Psoas muscle (tissue), 8 donors: ENCODE results near the gene MMP23B. TPM values are rescaled to one million over a fixed set of nuclear protein-coding genes. Genes with fewer than 3 reads are reported as not detected.

Experiments
- ATAC-seq, 4 donors: fragments of 200-7000 bp; cut with Tn5 transposase; one replicate each; pipeline ENCODE4 v1.9.1; 2020; ENCODE audit warnings: moderate library complexity in 3 of 4, mild to moderate bottlenecking in 2 of 4
- DNase-seq, 2 donors: peaks; one replicate each; pipeline ENCODE4 v3.0.0-alpha.2; 2020
- H3K27ac ChIP-seq: fragments of 200-600 bp; one replicate; pipeline ENCODE4 v1.8.0; 2022
- H3K27me3 ChIP-seq, 3 donors: fragments of 200-600 bp in 1 of 3; one replicate each; pipeline versions ENCODE4 v1.6.1 to v1.8.0; 2013 to 2022; ENCODE audit warnings: low read length in 2 of 3, mild to moderate bottlenecking in 2 of 3, moderate library complexity in 1 of 3; ENCODE audit not compliant: insufficient read depth in 3 of 3
- H3K36me3 ChIP-seq, 2 donors: fragments of 200-600 bp in 1 of 2; one replicate each; pipeline versions ENCODE4 v1.6.1 to v1.8.0; 2013 to 2022; ENCODE audit warnings: low read depth in 1 of 2, mild to moderate bottlenecking in 1 of 2, moderate library complexity in 1 of 2; ENCODE audit not compliant: insufficient read depth in 1 of 2
- H3K4me1 ChIP-seq: fragments of 200-600 bp; one replicate; pipeline ENCODE4 v1.8.0; 2022
- H3K4me3 ChIP-seq: fragments of 200-600 bp; one replicate; pipeline ENCODE4 v1.8.0; 2022; ENCODE audit warnings: mild to moderate bottlenecking
- H3K9me3 ChIP-seq: fragments of 200-600 bp; one replicate; pipeline ENCODE4 v1.8.0; 2022
- CTCF ChIP-seq: fragments of 200-600 bp; IDR thresholded peaks from one replicate; pipeline ENCODE4 v1.8.0; 2022; ENCODE audit warnings: antibody characterized with exemption
- whole genome bisulfite sequencing, 3 donors: extraction: QIAGEN DNeasy Blood & Tissue Kit; methylation state at CpG; one replicate each; pipeline versions ENCODE4 v1.1.6 to v1.1.7; 2013; 5-methylcytosine and 5-hydroxymethylcytosine counted together
- intact Hi-C, 2 donors: fragments of 100-400 bp; cut with DNase I; formaldehyde crosslinking; loops; one replicate each; pipeline versions ENCODE4 v1.11.0 to v1.14.2; 2022
- polyA plus RNA-seq, 3 donors: library from polyadenylated mRNA; stranded (reverse); fragments of 200-250 nt; gene quantifications; one replicate each; pipeline ENCODE4 v1.2.3, GENCODE V29; 2013
- total RNA-seq, 4 donors: library from RNA; stranded (reverse); fragmentation: NEBNext Ultra II Directional in 2 of 4; extraction: Animal tissue kit (Norgen Biotek cat#: 25700) in 2 of 4; gene quantifications; one replicate each; pipeline versions ENCODE4 v1.2.1 to v1.2.4, GENCODE V29; 2021 to 2023
- donor health status: healthy with polysubstance abuse.
- donor health status: DM: no; HTN: no; CAD: no; lungs with moderate emphysema.
- donor health status: Bipolar disorder and iron deficiency.
- donor health status: healthy.
- donor health status: DM: yes; HTN: yes; CAD: no.
- donor health status: DM: no; HTN: no; CAD: no.
- donor health status: DM: no; HTN: no; CAD: no.
- donor health status: DM: yes; HTN: yes; CAD: no.

Gene MMP23B
- total and polyA plus RNA-seq, 7 donors = 0.25 to 1.8 (median 0.32) TPM; not detected in 2

DNA sequence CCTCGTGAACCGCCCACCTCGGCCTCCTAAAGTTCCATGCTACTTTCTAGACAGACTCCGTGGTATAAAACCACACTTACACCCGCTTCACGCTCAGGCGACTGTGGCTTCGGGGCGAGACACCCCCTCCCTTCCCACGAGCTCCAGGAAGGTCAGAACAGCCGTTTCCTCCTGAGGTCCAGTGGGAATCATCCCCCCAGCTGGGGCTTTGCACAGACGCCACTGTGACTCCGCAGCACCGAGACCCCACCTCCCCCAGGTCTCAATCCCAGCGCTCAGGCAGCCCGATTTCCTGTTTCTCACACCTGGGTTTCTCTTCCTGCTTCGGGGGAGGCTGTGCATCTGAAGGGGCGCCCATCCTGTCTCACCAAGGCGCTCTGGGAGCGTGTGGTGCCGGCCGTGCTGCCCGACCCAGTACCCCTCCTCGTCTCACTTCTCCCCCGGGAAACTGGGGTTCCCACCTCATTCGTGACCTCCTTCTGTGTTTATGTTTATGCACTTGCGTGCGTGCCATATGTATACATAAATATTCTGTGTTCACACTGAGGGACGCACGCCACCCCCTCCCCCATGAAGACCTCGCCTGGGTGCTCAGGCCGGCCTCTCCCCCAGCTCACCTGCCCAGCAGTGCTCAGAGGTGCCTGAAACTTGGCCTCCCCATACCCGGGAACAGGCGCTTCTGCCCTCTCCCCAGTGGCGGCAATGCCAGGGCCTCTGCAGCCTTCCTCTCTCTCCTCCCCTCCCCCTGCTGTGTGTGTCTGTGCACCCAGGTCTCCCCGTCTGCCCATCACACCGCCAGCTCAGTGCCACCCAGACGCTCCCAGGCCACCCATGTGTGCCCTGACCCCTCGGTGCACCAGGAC is 46.0 kb downstream of the MMP23B start:
- Histone ChIP-seq H3K9me3 (no peaks in the 10 kb centered on the region), H3K27ac (no peak overlapping the region), H3K4me1 (no peaks in the 10 kb centered on the region), H3K4me3 (no peak overlapping the region), H3K27me3 (no peaks in the 10 kb centered on the region), H3K36me3 (peaks cover 0 to 6% of the 10 kb centered on the region in 2 donors)
- no peak for TF ChIP-seq CTCF
- ATAC-seq (peak in 1 of 4 donors; percentile 18), DNase-seq (no peak)
- intact Hi-C loops = no loop called here
- whole genome bisulfite sequencing, 3 donors = 69 to 74% (median 72%) methylated on average over 38 to 39 of the region's 39 CpGs

DNA sequence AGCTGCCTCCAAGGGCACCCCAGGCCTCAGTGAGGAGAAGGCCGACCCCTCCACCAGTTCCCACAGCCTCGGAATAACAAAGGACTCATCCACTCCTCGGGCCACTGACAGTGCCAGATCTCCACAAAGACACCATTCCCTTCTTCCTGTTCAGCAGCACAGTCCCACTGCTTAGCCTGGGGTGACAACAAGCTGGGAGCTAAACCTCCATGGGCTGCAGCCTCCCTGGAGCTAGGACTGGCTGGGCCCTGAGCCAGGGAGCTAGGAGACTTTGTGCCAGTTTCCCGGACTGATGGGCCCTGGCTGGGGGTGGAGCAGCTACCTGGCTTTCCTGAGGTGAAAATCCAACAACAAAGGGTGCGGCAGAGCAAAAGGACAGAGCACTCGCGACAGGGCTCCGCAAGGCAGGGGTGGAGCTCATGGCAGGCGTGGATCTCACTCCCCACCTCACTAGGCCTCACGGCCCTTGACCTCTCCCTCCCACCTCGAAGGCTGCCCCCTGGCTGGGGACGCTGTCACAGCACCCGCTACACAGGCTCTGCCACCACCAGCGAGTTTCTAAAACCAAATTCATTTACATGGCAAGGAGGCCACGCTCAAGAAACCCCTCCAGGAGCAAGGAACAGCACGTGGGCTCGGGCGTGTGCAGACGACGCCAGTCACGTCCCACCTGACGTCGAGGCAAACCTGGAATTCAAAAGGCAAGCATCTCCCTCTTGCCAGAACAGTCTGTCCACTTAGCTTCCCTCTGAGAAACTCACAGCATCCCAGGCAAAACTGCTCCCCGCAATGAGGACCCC is 46.8 kb downstream of the MMP23B start:
- peak in 1 of 2 donors; percentile 34 for DNase-seq
- TF ChIP-seq CTCF = no peak
- peak in 1 of 4 donors; percentile 15 for ATAC-seq
- Histone ChIP-seq H3K4me3 (no peak overlapping the region), H3K27me3 (no peaks in the 10 kb centered on the region), H3K27ac (no peak overlapping the region), H3K4me1 (no peaks in the 10 kb centered on the region), H3K36me3 (peaks cover 0 to 6% of the 10 kb centered on the region in 2 donors), H3K9me3 (no peaks in the 10 kb centered on the region)
- intact Hi-C loops = no loop called here
- 65 to 74% (median 70%) methylated on average over 24 of the region's 24 CpGs for WGBS, 3 donors

GRCh38 chr1:1680031-1680911 is 48.3 kb downstream of the MMP23B start:
- Histone ChIP-seq H3K9me3 (no peaks in the 10 kb centered on the region), H3K27ac (no peak overlapping the region), H3K27me3 (no peaks in the 10 kb centered on the region), H3K4me1 (no peaks in the 10 kb centered on the region), H3K36me3 (peaks cover 0 to 6% of the 10 kb centered on the region in 2 donors), H3K4me3 (no peak overlapping the region)
- WGBS, 3 donors = 84 to 88% (median 87%) methylated on average over 32 of the region's 32 CpGs
- intact Hi-C loops = no loop called here
- DNase-seq (peak in 1 of 2 donors; percentile 50), ATAC-seq (peak in 1 of 4 donors; percentile 33)
- no peak for TF ChIP-seq CTCF

- H3K4me1 ChIP-seq = no peaks in the 10 kb centered on the region
- no peak overlapping the region for H3K4me3 ChIP-seq
- no peak for TF ChIP-seq CTCF
- H3K27ac ChIP-seq = no peak overlapping the region
- no peaks in the 10 kb centered on the region for H3K27me3 ChIP-seq
- no peaks in the 10 kb centered on the region for H3K9me3 ChIP-seq
- ATAC-seq = no peak
- 68 to 73% (median 72%) methylated on average over 11 of the region's 11 CpGs for WGBS, 3 donors
- peaks cover 0 to 6% of the 10 kb centered on the region in 2 donors for H3K36me3 ChIP-seq
- intact Hi-C loops = no loop called here
- DNase-seq = peak in 1 of 2 donors; percentile 23
Measured at GRCh38 chr1:1680912-1681273, 48.9 kb downstream of the MMP23B start.
